ENCODE measurements around the gene NCBP3.
"Not testable (repeated sequence)": the region's sequence is repeated elsewhere in the genome, so short reads cannot be mapped to it uniquely, and the experiment has no call there.

Gene NCBP3

GRCh38 chr17:3880983-3881382 lies 34.9 kb upstream of the NCBP3 start:
- no peak for DNase-seq

GRCh38 chr17:3879591-3880417 lies 33.8 kb upstream of the NCBP3 start:
- DNase-seq: no peak

GRCh38 chr17:3879186-3879585 lies 33.1 kb upstream of the NCBP3 start:
- no peak for DNase-seq

- no peak for DNase-seq
Observed at GRCh38 chr17:3877220-3877619, 31.2 kb upstream of the NCBP3 start.

- DNase-seq: no peak
Observed at GRCh38 chr17:3875317-3875716, 29.3 kb upstream of the NCBP3 start.

- DNase-seq: no peak
Observed at GRCh38 chr17:3873862-3874261, 27.8 kb upstream of the NCBP3 start.

GRCh38 chr17:3870871-3871306 lies 24.8 kb upstream of the NCBP3 start:
- DNase-seq: no peak

- DNase-seq: no peak
Observed at GRCh38 chr17:3867606-3868005, 21.6 kb upstream of the NCBP3 start.

- no peak for DNase-seq
Observed at GRCh38 chr17:3867106-3867505, 21.1 kb upstream of the NCBP3 start.

- no peak for DNase-seq
Observed at GRCh38 chr17:3866276-3866675, 20.2 kb upstream of the NCBP3 start.

- DNase-seq: no peak
Observed at GRCh38 chr17:3865176-3865575, 19.1 kb upstream of the NCBP3 start.

GRCh38 chr17:3864534-3864933 lies 18.5 kb upstream of the NCBP3 start:
- no peak for DNase-seq

- DNase-seq: no peak
Observed at GRCh38 chr17:3861761-3862681, 16.0 kb upstream of the NCBP3 start.

- DNase-seq: no peak
Observed at GRCh38 chr17:3860939-3861700, 15.1 kb upstream of the NCBP3 start.

GRCh38 chr17:3859940-3860339 lies 13.9 kb upstream of the NCBP3 start:
- no peak for DNase-seq

GRCh38 chr17:3857261-3858105 lies 11.4 kb upstream of the NCBP3 start:
- DNase-seq: no peak

- DNase-seq: not testable (repeated sequence)
Observed at GRCh38 chr17:3854204-3854603, 8.2 kb upstream of the NCBP3 start.

GRCh38 chr17:3852561-3852960 lies 6.5 kb upstream of the NCBP3 start:
- no peak for DNase-seq

GRCh38 chr17:3851461-3852100 lies 5.5 kb upstream of the NCBP3 start:
- DNase-seq: no peak

- DNase-seq: no peak
Observed at GRCh38 chr17:3848229-3848835, 2.3 kb upstream of the NCBP3 start.

- no peak for DNase-seq
Observed at GRCh38 chr17:3847165-3847670, 1.2 kb upstream of the NCBP3 start.
